LNCAP (cell line): ENCODE results near the gene LRFN3.

Experiments used
- TF ChIP-seq, protein P1 (sequence below): fragments of 450-650 bp; IDR thresholded peaks from 2 replicates; pipeline ENCODE4 v1.5.1; 2017; ENCODE audit warnings: mild to moderate bottlenecking

Gene LRFN3

DNA sequence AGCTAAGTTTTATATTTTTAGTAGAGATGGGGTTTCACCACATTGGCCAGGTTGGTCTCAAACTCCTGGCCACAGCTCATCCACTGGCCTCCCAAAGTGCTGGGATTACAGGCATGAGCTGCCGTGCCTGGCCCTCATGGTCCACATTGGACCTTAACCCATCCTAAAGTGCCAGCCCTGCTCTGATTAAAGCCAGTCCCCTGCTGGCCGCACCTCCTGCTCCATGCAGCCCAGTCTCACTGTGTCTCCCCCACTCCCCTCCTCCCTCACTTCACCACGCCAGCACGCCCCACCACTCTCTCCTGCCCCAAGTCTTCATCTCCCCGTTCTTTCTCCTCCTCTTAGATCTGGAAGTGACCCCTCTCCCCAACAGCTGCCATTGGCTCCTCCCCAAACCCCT lies 42.1 kb downstream of the LRFN3 start:
- TF ChIP-seq, protein P1, sequence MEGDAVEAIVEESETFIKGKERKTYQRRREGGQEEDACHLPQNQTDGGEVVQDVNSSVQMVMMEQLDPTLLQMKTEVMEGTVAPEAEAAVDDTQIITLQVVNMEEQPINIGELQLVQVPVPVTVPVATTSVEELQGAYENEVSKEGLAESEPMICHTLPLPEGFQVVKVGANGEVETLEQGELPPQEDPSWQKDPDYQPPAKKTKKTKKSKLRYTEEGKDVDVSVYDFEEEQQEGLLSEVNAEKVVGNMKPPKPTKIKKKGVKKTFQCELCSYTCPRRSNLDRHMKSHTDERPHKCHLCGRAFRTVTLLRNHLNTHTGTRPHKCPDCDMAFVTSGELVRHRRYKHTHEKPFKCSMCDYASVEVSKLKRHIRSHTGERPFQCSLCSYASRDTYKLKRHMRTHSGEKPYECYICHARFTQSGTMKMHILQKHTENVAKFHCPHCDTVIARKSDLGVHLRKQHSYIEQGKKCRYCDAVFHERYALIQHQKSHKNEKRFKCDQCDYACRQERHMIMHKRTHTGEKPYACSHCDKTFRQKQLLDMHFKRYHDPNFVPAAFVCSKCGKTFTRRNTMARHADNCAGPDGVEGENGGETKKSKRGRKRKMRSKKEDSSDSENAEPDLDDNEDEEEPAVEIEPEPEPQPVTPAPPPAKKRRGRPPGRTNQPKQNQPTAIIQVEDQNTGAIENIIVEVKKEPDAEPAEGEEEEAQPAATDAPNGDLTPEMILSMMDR = no peak

DNA sequence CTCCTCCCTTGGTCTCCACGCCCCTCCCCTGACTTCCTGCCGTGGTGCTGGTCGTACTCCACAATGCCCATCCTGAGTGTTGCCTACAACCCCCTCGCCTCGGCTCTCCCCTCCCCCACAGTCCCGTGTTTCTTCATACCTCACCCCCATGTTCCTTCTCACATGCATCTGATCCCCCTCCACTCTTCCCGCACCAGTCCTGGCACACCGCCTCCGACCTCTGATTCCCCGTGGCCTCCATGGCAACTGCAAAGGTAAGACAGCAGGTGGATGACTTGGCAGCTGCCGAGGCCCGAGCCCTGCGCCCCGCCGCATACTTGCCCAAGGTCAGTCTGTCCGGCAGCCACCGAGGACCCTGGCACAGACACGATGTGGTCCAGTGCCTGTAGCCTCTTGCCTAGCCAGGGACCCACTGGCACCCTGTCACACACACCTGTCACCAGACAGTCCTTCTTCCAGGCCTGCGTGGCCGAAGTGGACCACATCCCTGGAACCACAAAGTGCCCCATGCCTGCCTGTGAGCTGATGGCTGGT lies 42.7 kb downstream of the LRFN3 start:
- TF ChIP-seq, protein P1 = no peak

DNA sequence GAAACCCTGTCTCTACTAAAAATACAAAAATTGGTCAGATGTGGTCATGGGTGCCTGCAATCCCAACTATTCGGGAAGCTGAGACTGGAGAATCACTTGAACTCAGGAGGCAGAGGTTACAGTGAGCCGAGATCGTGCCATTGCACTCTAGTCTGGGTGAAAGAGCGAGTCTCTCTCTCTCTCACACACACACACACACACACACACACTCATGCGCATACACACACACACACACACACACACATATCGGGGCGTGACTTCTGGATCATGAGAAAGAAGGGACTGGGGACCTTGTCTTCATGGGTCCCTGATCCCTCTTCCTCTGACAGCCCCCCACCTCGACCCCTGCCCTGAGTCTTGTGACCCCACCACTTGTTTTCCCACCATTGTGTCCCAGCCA lies 47.0 kb downstream of the LRFN3 start:
- TF ChIP-seq, protein P1 = no peak

DNA sequence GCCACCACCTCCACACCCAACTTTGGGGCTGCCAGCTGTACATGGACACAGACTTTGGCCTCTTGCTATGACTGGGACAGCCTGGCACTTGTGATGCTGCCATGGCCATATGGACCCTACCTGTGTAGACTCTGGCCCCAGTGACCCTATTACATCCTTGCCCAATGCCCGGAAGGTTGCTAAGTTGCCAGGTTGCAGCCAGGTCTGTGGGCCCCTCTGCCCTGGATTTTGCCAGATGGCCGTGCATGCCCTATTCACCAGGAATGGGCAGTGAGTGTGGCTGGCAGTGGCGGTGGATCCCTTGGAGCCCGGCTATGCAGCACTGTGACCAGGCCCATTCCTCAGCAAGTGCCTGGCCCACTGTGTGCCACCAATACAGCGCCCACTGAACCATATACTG lies 49.9 kb downstream of the LRFN3 start:
- TF ChIP-seq, protein P1 = no peak

DNA sequence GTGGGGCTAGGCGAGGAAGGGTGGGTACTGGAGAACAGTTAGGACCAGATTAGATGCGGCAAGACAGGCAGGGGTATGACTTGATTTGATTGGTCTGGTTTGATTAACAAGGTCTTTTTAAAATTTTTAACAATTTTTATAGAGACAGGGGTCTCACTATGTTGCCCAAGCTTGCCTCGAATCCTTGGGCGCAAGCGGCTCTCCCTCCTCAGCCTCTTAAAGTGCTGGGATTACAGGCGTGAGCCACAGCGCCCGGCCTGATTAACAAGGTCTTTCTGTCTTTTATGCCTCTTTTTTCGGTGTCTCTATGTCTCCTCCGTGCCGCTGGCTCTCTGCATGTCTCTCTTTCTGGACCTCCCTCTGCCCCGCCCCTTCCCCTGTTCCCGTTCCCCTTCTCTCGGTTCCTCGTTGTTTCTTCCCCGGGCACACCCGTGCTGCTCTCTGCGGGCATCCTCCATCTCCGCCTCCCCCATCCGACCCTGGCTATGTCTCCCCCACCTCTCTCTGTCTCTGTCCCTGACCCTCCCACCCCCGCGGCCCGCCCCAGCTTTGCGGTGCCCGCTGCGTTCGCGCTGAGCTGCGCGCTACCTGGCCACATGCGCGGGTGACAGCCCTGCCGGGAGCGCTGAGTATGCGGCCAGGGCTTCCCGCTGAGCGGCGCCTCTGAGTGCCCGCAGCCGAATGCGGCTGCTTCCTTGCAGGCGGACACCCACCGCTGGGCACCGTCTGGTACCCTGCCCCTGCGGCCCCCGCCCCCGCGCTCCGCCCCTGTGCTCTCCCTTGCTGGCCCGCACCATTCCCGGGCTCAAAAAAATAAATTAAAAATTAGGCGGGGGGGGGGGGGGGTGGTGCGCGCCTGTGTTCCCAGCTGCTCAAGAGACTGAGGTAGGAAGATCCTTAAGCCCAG lies 50.7 kb downstream of the LRFN3 start:
- TF ChIP-seq, protein P1 = no peak

DNA sequence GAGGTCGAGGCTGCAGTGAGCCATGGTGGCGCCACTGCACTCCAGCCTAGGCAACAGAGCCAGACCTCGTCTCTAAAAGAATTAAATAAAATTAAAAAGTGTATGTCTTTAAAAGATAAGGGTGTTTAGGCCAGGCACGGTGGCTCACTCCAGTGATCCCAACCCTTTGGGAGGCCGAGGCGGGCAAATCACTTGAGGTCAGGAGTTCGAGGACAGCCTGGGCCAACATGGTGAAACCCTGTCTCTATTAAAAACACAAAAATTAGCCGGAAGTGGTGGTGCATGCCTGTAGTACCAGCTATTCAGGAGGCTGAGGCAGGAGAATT lies 51.4 kb downstream of the LRFN3 start:
- TF ChIP-seq, protein P1 = no peak

DNA sequence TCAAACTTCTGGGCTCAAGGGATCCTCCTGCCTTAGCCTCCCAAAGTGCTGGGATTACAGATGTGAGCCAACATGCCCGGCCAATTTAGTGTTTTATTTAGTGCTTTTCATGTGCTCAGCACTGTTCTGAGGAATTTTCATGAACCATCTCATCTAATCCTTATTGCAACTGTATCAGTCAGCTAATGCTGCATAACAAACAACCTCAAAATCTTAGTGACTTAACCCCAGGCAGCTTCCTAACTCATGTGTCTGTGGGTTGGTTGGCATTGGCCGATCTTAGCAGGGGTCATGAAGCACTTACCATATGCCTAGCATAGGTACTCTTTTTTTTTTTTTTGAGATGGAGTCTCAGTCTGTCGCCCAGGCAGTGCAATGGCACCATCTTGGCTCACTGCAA lies 52.6 kb downstream of the LRFN3 start:
- TF ChIP-seq, protein P1 = no peak
